Loucy (cell line): ENCODE results near the gene NSF.
"Not testable (repeated sequence)": the region's sequence is repeated elsewhere in the genome, so short reads cannot be mapped to it uniquely, and the experiment has no call there.

Experiments used
- H2AFZ ChIP-seq: fragments of 200-600 bp; sonication (generic); 2 replicates; pipeline ENCODE4 v1.6.0; 2016; ENCODE audit warnings: antibody characterized with exemption, mild to moderate bottlenecking, low read length, moderate library complexity
- H3F3A ChIP-seq: fragments of 200-600 bp; 2 replicates; pipeline ENCODE4 v1.6.0; 2016; ENCODE audit warnings: antibody characterized with exemption, low read depth, mild to moderate bottlenecking
- H3K27me3 ChIP-seq: fragments of 200-600 bp; sonication (generic); 2 replicates; pipeline ENCODE4 v1.6.1; 2014; ENCODE audit warnings: low read length, mild to moderate bottlenecking; ENCODE audit not compliant: insufficient read depth, poor library complexity, severe bottlenecking
- H3K36me3 ChIP-seq: fragments of 200-600 bp; sonication (generic); 2 replicates; pipeline ENCODE4 v1.6.1; 2016; ENCODE audit warnings: low read length; ENCODE audit not compliant: insufficient read depth
- H3K4me1 ChIP-seq: fragments of 200-600 bp; sonication (generic); 2 replicates; pipeline ENCODE4 v1.5.1; 2014; ENCODE audit warnings: low read length, mild to moderate bottlenecking; ENCODE audit not compliant: insufficient read depth, poor library complexity, severe bottlenecking
- H3K4me2 ChIP-seq: fragments of 200-600 bp; sonication (generic); 2 replicates; pipeline ENCODE4 v1.6.0; 2014; ENCODE audit warnings: antibody characterized with exemption, low read length, low read depth, mild to moderate bottlenecking; ENCODE audit not compliant: poor library complexity, severe bottlenecking
- H3K4me3 ChIP-seq: fragments of 200-600 bp; sonication (generic); 2 replicates; pipeline ENCODE4 v1.5.1; 2014; ENCODE audit warnings: low read length, mild to moderate bottlenecking, mixed read lengths; ENCODE audit not compliant: poor library complexity, severe bottlenecking
- H3K79me2 ChIP-seq: fragments of 200-600 bp; sonication (generic); 2 replicates; pipeline ENCODE4 v1.6.1; 2014; ENCODE audit warnings: low read length; ENCODE audit not compliant: insufficient read depth
- H3K9ac ChIP-seq: fragments of 200-600 bp; sonication (generic); 2 replicates; pipeline ENCODE4 v1.6.0; 2014; ENCODE audit warnings: mild to moderate bottlenecking, low read depth, low read length, moderate library complexity; ENCODE audit not compliant: poor library complexity, severe bottlenecking
- H3K9me2 ChIP-seq: fragments of 200-600 bp; sonication (generic); replicated peaks from 2 replicates; pipeline ENCODE4 v1.6.1; 2016; ENCODE audit warnings: low read depth, low read length, mixed read lengths
- H3K9me3 ChIP-seq: fragments of 200-600 bp; sonication (generic); 2 replicates; pipeline ENCODE4 v1.6.1; 2014; ENCODE audit warnings: mild to moderate bottlenecking, antibody characterized with exemption, low read length, low read depth; ENCODE audit not compliant: insufficient read depth
- H4K20me1 ChIP-seq: fragments of 200-600 bp; sonication (generic); 2 replicates; pipeline ENCODE4 v1.6.0; 2014; ENCODE audit warnings: antibody characterized with exemption, low read length, mild to moderate bottlenecking; ENCODE audit not compliant: insufficient read depth, poor library complexity, severe bottlenecking

The NSF gene

DNA sequence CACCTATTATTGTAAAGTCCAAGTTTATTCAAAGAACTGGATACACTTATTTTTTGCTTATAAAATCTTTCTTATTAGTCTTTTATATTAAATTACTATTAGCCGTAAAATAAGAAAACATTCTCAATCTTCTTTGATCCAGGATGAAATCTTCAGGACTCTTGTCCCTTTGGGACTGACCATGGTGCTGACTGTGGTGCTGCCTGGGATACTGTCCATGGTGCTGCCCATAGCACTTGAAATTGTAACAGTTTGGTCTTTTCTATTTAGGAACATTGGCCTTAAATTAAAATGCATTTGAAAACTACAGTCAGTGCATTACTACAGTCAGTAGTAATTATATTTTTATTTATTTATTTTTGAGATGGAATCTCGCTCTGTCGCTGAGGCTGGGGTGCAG, 41.7 kb downstream of the NSF start:
- H4K20me1 ChIP-seq, H3K9me2 ChIP-seq, H3K4me2 ChIP-seq, H3K79me2 ChIP-seq, H3K4me1 ChIP-seq, H3K4me3 ChIP-seq, H2AFZ ChIP-seq, H3K27me3 ChIP-seq, H3K36me3 ChIP-seq, H3F3A ChIP-seq, H3K9me3 ChIP-seq, H3K9ac ChIP-seq: not testable (repeated sequence)

DNA sequence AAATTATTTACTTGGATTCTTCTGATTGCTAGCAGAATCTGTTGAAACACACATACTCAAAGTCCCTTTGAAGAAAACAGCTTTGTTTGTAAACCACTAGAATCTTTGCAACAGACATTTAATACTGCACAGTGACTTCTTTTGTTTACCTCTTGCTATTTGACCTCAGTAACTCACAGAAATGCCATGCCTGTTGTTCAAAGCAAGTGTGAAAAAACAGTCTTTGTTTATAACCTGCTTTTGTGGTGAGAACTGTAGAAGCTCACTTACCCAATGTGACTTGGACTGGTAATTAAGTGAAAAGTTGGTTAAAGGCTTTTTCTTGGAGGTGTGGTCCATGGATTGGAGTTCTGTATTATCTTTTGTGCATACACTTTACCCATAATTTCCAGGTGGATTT, 44.4 kb downstream of the NSF start:
- H3K27me3 ChIP-seq, H3F3A ChIP-seq, H4K20me1 ChIP-seq, H3K36me3 ChIP-seq, H3K9ac ChIP-seq, H3K4me3 ChIP-seq, H3K79me2 ChIP-seq, H3K4me2 ChIP-seq, H2AFZ ChIP-seq, H3K9me3 ChIP-seq, H3K4me1 ChIP-seq, H3K9me2 ChIP-seq: not testable (repeated sequence)

DNA sequence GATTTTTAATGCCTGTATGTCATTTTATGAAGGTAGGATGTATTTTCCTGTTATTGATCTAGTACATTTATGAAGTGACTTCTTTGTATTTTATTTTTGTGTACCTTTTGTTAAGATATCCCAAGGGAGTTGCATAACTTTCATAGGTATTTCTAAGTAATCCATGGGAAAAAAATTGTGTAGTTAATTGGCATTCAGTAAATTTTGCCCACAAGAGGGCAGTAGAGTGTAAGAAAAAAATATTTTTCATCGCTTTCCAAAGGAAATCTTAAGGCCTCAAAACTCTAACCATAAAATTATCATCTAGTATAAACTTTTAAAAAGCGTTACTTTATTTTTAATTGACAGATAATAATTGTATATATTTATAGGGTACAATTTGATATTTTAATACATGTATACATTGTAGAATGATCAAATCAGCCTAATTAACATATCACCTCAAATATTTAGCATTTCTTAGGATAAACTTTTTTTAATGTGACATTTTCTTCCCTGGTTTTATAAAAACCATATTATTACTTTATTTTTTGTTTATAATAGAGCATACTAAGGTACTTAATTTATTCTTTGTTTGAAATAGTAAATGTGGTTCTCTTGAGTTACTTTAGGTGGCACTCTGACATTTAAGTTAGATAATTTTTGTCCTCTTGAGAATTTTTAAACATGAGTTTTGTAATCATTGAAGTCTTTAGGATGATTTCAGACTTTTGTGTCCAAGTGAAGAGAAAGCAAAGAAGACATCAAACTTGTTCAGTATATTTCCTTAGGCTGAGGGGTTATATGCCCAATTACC, 51.6 kb downstream of the NSF start:
- not testable (repeated sequence) for H3K4me2 ChIP-seq, H2AFZ ChIP-seq, H3K79me2 ChIP-seq, H3K9me3 ChIP-seq, H4K20me1 ChIP-seq, H3F3A ChIP-seq, H3K36me3 ChIP-seq, H3K27me3 ChIP-seq, H3K4me3 ChIP-seq, H3K9ac ChIP-seq, H3K9me2 ChIP-seq, H3K4me1 ChIP-seq

DNA sequence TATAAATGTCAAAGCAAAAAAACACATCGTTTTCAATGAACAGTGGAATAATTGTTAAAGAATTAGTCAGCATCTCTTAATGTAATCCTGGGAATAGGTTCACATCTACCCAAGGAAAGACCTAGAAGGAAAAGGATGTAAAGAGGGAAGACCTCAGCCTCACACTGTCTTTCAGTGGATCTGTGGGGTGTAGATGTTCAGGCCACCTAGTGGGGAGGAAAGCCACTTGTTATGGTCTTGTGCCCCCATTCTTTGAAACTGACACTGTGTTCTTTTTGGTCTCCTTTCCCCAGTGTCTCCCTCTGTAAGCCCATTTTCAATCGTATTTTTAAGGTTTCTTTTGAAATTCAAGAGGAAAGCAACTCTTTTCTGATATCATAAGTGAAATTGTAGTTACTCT, 56.8 kb downstream of the NSF start:
- not testable (repeated sequence) for H2AFZ ChIP-seq, H3K9me3 ChIP-seq, H3K4me2 ChIP-seq, H3K27me3 ChIP-seq, H4K20me1 ChIP-seq, H3K9me2 ChIP-seq, H3K9ac ChIP-seq, H3K79me2 ChIP-seq, H3F3A ChIP-seq, H3K4me1 ChIP-seq, H3K4me3 ChIP-seq, H3K36me3 ChIP-seq

GRCh38 chr17:46647688-46648278, 57.3 kb downstream of the NSF start:
- H3K4me1 ChIP-seq, H3K9me2 ChIP-seq, H3K9me3 ChIP-seq, H4K20me1 ChIP-seq, H3K27me3 ChIP-seq, H3K36me3 ChIP-seq, H2AFZ ChIP-seq, H3F3A ChIP-seq, H3K9ac ChIP-seq, H3K79me2 ChIP-seq, H3K4me2 ChIP-seq, H3K4me3 ChIP-seq: not testable (repeated sequence)

DNA sequence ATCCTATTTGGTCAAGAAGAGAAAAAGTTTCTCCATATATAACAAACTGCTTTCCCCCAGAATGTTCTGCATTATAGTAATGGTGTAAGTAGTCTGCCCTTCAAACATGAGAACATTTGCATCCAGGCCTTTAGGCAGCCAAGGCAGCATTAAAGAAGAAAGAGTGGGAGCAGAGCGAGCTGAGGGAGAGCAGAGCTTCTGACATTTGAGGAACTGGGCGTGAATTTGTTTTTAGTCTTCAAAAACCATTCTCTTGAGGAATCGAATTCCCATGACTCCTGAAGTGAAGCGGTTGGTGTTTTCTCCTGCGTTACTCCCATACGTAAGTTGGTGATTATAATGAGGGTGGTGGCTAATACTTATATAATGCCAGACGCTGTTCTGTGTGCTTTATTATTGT, 58.8 kb downstream of the NSF start:
- H3K9me3 ChIP-seq, H3K9ac ChIP-seq, H3K4me2 ChIP-seq, H3K9me2 ChIP-seq, H3K27me3 ChIP-seq, H3K79me2 ChIP-seq, H3F3A ChIP-seq, H3K36me3 ChIP-seq, H4K20me1 ChIP-seq, H2AFZ ChIP-seq, H3K4me1 ChIP-seq, H3K4me3 ChIP-seq: not testable (repeated sequence)

DNA sequence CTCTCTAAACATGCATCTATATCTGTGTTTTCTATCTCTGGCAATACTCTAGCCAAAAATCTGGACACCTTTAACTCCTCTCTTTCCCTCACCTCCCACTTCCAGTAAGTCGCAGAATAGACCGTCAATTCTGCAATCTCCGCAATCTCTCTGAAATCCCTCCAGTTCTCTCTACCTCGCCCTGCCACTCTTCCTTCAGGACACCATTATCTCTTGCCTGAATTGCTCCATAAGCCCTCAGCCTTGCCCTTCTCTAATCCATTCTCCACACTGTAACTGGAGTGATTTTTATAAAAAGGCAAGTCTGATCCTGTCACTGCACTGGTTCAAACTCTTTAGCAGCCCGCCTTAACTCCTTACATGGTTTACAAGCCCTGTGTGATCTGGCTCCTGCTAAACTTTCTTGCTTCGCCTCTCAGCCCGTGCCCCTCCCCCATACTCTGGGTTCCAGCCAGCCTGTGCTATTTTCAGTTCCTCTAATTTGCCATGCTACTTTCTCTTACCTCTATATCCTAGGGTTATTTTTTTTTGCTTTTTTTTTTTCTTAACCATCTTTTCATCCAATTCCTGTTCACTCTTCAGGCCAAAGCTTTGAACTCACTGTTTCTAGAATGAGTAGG, 61.7 kb downstream of the NSF start:
- H3K4me1 ChIP-seq, H4K20me1 ChIP-seq, H3K9ac ChIP-seq, H3K9me2 ChIP-seq, H3K4me3 ChIP-seq, H3K79me2 ChIP-seq, H3K4me2 ChIP-seq, H3F3A ChIP-seq, H2AFZ ChIP-seq, H3K9me3 ChIP-seq, H3K27me3 ChIP-seq, H3K36me3 ChIP-seq: not testable (repeated sequence)
